Measurements from ENCODE around the gene COL11A1.
"Not testable (repeated sequence)": the region's sequence is repeated elsewhere in the genome, so short reads cannot be mapped to it uniquely, and the experiment has no call there.

COL11A1 gene

GRCh38 chr1:103084181-103084580 lies 24.1 kb downstream of the COL11A1 start:
- DNase-seq (ENCODE audit: low read depth in 2 of 2) = no peak

GRCh38 chr1:103075316-103076000 lies 32.9 kb downstream of the COL11A1 start:
- DNase-seq (ENCODE audit: low read depth in 2 of 2) = no peak

GRCh38 chr1:103074224-103074623 lies 34.1 kb downstream of the COL11A1 start:
- no peak for DNase-seq (ENCODE audit: low read depth in 2 of 2)

GRCh38 chr1:103069201-103069600 lies 39.1 kb downstream of the COL11A1 start:
- DNase-seq (ENCODE audit: low read depth in 2 of 2) = no peak

- DNase-seq (ENCODE audit: low read depth in 2 of 2) = no peak
Measured at GRCh38 chr1:103063921-103064320, 44.4 kb downstream of the COL11A1 start.

GRCh38 chr1:103058391-103058790 lies 49.9 kb downstream of the COL11A1 start:
- DNase-seq (ENCODE audit: low read depth in 2 of 2) = no peak

GRCh38 chr1:103056423-103056822 lies 51.9 kb downstream of the COL11A1 start:
- DNase-seq (ENCODE audit: low read depth in 2 of 2) = no peak

GRCh38 chr1:103028110-103028509 lies 80.2 kb downstream of the COL11A1 start:
- DNase-seq (ENCODE audit: low read depth in 2 of 2) = not testable (repeated sequence)

GRCh38 chr1:103025858-103026409 lies 82.4 kb downstream of the COL11A1 start:
- no peak for DNase-seq (ENCODE audit: low read depth in 2 of 2)

- no peak for DNase-seq (ENCODE audit: low read depth in 2 of 2)
Measured at GRCh38 chr1:103024051-103024450, 84.3 kb downstream of the COL11A1 start.

- no peak for DNase-seq (ENCODE audit: low read depth in 2 of 2)
Measured at GRCh38 chr1:103002005-103002404, 106.3 kb downstream of the COL11A1 start.

GRCh38 chr1:102978874-102979273 lies 129.4 kb downstream of the COL11A1 start:
- no peak for DNase-seq (ENCODE audit: low read depth in 2 of 2)

GRCh38 chr1:102977292-102977691 lies 131.0 kb downstream of the COL11A1 start:
- DNase-seq (ENCODE audit: low read depth in 2 of 2) = no peak

- DNase-seq (ENCODE audit: low read depth in 2 of 2) = no peak
Measured at GRCh38 chr1:102970496-102971078, 137.7 kb downstream of the COL11A1 start.

- no peak for DNase-seq (ENCODE audit: low read depth in 2 of 2)
Measured at GRCh38 chr1:102967786-102968185, 140.5 kb downstream of the COL11A1 start.

GRCh38 chr1:102961549-102961948 lies 146.8 kb downstream of the COL11A1 start:
- no peak for DNase-seq (ENCODE audit: low read depth in 2 of 2)

GRCh38 chr1:102954576-102954975 lies 153.7 kb downstream of the COL11A1 start:
- no peak for DNase-seq (ENCODE audit: low read depth in 2 of 2)

- DNase-seq (ENCODE audit: low read depth in 2 of 2) = no peak
Measured at GRCh38 chr1:102952400-102952799, 155.9 kb downstream of the COL11A1 start.

GRCh38 chr1:102942324-102942723 lies 166.0 kb downstream of the COL11A1 start:
- no peak for DNase-seq (ENCODE audit: low read depth in 2 of 2)

- DNase-seq (ENCODE audit: low read depth in 2 of 2) = no peak
Measured at GRCh38 chr1:102941366-102941947, 166.9 kb downstream of the COL11A1 start.

- no peak for DNase-seq (ENCODE audit: low read depth in 2 of 2)
Measured at GRCh38 chr1:102937401-102937800, 170.9 kb downstream of the COL11A1 start.

GRCh38 chr1:102933362-102933761 lies 175.0 kb downstream of the COL11A1 start:
- not testable (repeated sequence) for DNase-seq (ENCODE audit: low read depth in 2 of 2)

GRCh38 chr1:102919659-102920058 lies 188.7 kb downstream of the COL11A1 start:
- no peak for DNase-seq (ENCODE audit: low read depth in 2 of 2)

Data from stimulated activated CD4-positive, alpha-beta T cell treated with anti-CD3 and anti-CD28 coated beads, Interleukin-12 subunit alpha, Interleukin-12 subunit beta, amount 100 ng/mL, for 24 hours (primary cell).